ENCODE results near the gene PLCXD3.
"Not testable (repeated sequence)": the region's sequence is repeated elsewhere in the genome, so short reads cannot be mapped to it uniquely, and the experiment has no call there.

PLCXD3 gene

GRCh38 chr5:41493490-41494126 lies 16.8 kb downstream of the PLCXD3 start:
- DNase-seq (ENCODE audit: low read depth, low spot score), result not testable (repeated sequence)

GRCh38 chr5:41485533-41485932 lies 24.9 kb downstream of the PLCXD3 start:
- DNase-seq (ENCODE audit: low read depth, low spot score), result no peak

GRCh38 chr5:41482715-41483114 lies 27.7 kb downstream of the PLCXD3 start:
- DNase-seq (ENCODE audit: low read depth, low spot score), result no peak

GRCh38 chr5:41482173-41482572 lies 28.2 kb downstream of the PLCXD3 start:
- DNase-seq (ENCODE audit: low read depth, low spot score), result no peak

- not testable (repeated sequence) for DNase-seq (ENCODE audit: low read depth, low spot score)
Measured at GRCh38 chr5:41471571-41472208, 38.7 kb downstream of the PLCXD3 start.

- no peak for DNase-seq (ENCODE audit: low read depth, low spot score)
Measured at GRCh38 chr5:41465493-41466171, 44.8 kb downstream of the PLCXD3 start.

- no peak for DNase-seq (ENCODE audit: low read depth, low spot score)
Measured at GRCh38 chr5:41459557-41459956, 50.8 kb downstream of the PLCXD3 start.

GRCh38 chr5:41457094-41457493 lies 53.3 kb downstream of the PLCXD3 start:
- DNase-seq (ENCODE audit: low read depth, low spot score), result no peak

GRCh38 chr5:41452506-41452905 lies 57.9 kb downstream of the PLCXD3 start:
- DNase-seq (ENCODE audit: low read depth, low spot score), result no peak

GRCh38 chr5:41447650-41448510 lies 62.5 kb downstream of the PLCXD3 start:
- DNase-seq (ENCODE audit: low read depth, low spot score), result no peak

- no peak for DNase-seq (ENCODE audit: low read depth, low spot score)
Measured at GRCh38 chr5:41445937-41446563, 64.4 kb downstream of the PLCXD3 start.

GRCh38 chr5:41435276-41435675 lies 75.1 kb downstream of the PLCXD3 start:
- no peak for DNase-seq (ENCODE audit: low read depth, low spot score)

GRCh38 chr5:41433552-41434181 lies 76.7 kb downstream of the PLCXD3 start:
- no peak for DNase-seq (ENCODE audit: low read depth, low spot score)

- no peak for DNase-seq (ENCODE audit: low read depth, low spot score)
Measured at GRCh38 chr5:41432481-41433253, 77.7 kb downstream of the PLCXD3 start.

- no peak for DNase-seq (ENCODE audit: low read depth, low spot score)
Measured at GRCh38 chr5:41427505-41427904, 82.9 kb downstream of the PLCXD3 start.

- no peak for DNase-seq (ENCODE audit: low read depth, low spot score)
Measured at GRCh38 chr5:41425736-41426135, 84.7 kb downstream of the PLCXD3 start.

GRCh38 chr5:41420492-41421067 lies 89.8 kb downstream of the PLCXD3 start:
- no peak for DNase-seq (ENCODE audit: low read depth, low spot score)

GRCh38 chr5:41418220-41419031 lies 92.0 kb downstream of the PLCXD3 start:
- DNase-seq (ENCODE audit: low read depth, low spot score), result no peak

GRCh38 chr5:41416336-41416735 lies 94.1 kb downstream of the PLCXD3 start:
- DNase-seq (ENCODE audit: low read depth, low spot score), result no peak

Measured in smooth muscle cell of the brain vasculature (primary cell).